SK-N-SH (cell line): ENCODE data around the gene RNF39. TPM values are rescaled to one million over a fixed set of nuclear protein-coding genes. Genes with fewer than 3 reads are reported as not detected.

Experiments
- CTCF ChIA-PET: fragments of 300-600, 350-600 bp; formaldehyde crosslinking; extraction: SDS; loops from one replicate; lab custom pipeline; 2021; lab: Yijun Ruan, JAX
- POLR2A ChIA-PET: fragments of 350-600 bp; sonication (Branson Sonifier 250); formaldehyde crosslinking; extraction: SDS; loops from one replicate; lab custom pipeline; 2020; ENCODE audit warnings: antibody characterized with exemption, inconsistent platforms; lab: Yijun Ruan, JAX
- DNase-seq: peaks from one replicate; pipeline ENCODE4 v3.0.0; 2012
- H2AFZ ChIP-seq: fragments of 200-600 bp; sonication (generic); 2 replicates; pipeline ENCODE4 v1.8.1; 2016; ENCODE audit warnings: antibody characterized with exemption, mild to moderate bottlenecking, low read depth
- H3F3A ChIP-seq: fragments of 200-600 bp; sonication (generic); replicated peaks from 2 replicates; pipeline ENCODE3; 2016; ENCODE audit warnings: antibody characterized with exemption, mild to moderate bottlenecking; ENCODE audit not compliant: insufficient read depth
- H3K27ac ChIP-seq, 2 experiments: fragments of 200-500 bp in 1 of 2; fragments of 200-600 bp in 1 of 2; sonication (Bioruptor generic) in 1 of 2; sonication (generic), shearing (Covaris generic) in 1 of 2; 2 replicates each; pipeline versions ENCODE4 v1.5.1 to v1.6.1; 2014 to 2016; ENCODE audit warnings: low read depth in 2 of 2, inconsistent platforms in 1 of 2, low read length in 1 of 2, mild to moderate bottlenecking in 1 of 2, mixed read lengths in 1 of 2
- H3K27me3 ChIP-seq: fragments of 200-600 bp; sonication (generic), shearing (Covaris generic); 2 replicates; pipeline ENCODE4 v1.6.1; 2016; ENCODE audit warnings: mixed run types; ENCODE audit not compliant: insufficient read depth
- H3K36me3 ChIP-seq, 2 experiments: fragments of 200-500 bp in 1 of 2; fragments of 200-600 bp in 1 of 2; sonication (Bioruptor generic) in 1 of 2; sonication (generic) in 1 of 2; replicated peaks in 1 of 2; 2 replicates each; pipeline versions ENCODE3 to v1.5.1; 2014 to 2016; ENCODE audit warnings: low read length in 1 of 2, mild to moderate bottlenecking in 1 of 2; ENCODE audit not compliant: insufficient read depth in 2 of 2, control insufficient read depth in 1 of 2
- H3K4me1 ChIP-seq, 2 experiments: fragments of 200-500 bp in 1 of 2; fragments of 200-600 bp in 1 of 2; sonication (Bioruptor generic) in 1 of 2; sonication (generic), shearing (Covaris generic) in 1 of 2; 2 replicates each; pipeline versions ENCODE4 v1.5.1 to v1.6.1; 2014 to 2016; ENCODE audit warnings: low read depth in 1 of 2, low read length in 1 of 2, mixed run types in 1 of 2; ENCODE audit not compliant: insufficient read depth in 2 of 2, control insufficient read depth in 1 of 2
- H3K4me2 ChIP-seq: fragments of 200-600 bp; sonication (generic), shearing (Covaris generic); 2 replicates; pipeline ENCODE4 v1.6.1; 2017; ENCODE audit warnings: mixed run types
- H3K4me3 ChIP-seq, 2 experiments: fragments of 200-500 bp in 1 of 2; fragments of 200-600 bp in 1 of 2; sonication (Bioruptor generic) in 1 of 2; sonication (generic), shearing (Covaris generic) in 1 of 2; 2 replicates each; pipeline versions ENCODE4 v1.5.1 to v1.8.1; 2014 to 2016; ENCODE audit warnings: low read depth in 2 of 2, inconsistent platforms in 1 of 2, low read length in 1 of 2, mild to moderate bottlenecking in 1 of 2, mixed read lengths in 1 of 2, moderate library complexity in 1 of 2
- H3K79me2 ChIP-seq: fragments of 200-600 bp; sonication (generic); 2 replicates; pipeline ENCODE4 v1.8.1; 2017; ENCODE audit warnings: mild to moderate bottlenecking; ENCODE audit not compliant: insufficient read depth
- H3K9ac ChIP-seq: fragments of 200-600 bp; sonication (generic); 2 replicates; pipeline ENCODE4 v1.6.1; 2017; ENCODE audit warnings: mixed run types
- H3K9me2 ChIP-seq: fragments of 200-600 bp; sonication (generic); 2 replicates; pipeline ENCODE4 v1.6.1; 2017; ENCODE audit warnings: mixed run types
- H3K9me3 ChIP-seq: fragments of 200-600 bp; sonication (generic); 2 replicates; pipeline ENCODE4 v1.6.1; 2017; ENCODE audit warnings: mixed run types, mild to moderate bottlenecking, moderate library complexity
- H4K20me1 ChIP-seq: fragments of 200-600 bp; sonication (generic); 2 replicates; pipeline ENCODE4 v1.6.1; 2017; ENCODE audit warnings: mild to moderate bottlenecking, mixed run types; ENCODE audit not compliant: insufficient read depth
- CHD2 ChIP-seq: fragments of 150-350 bp; IDR thresholded peaks from 2 replicates; pipeline ENCODE4 v1.6.1; 2018; ENCODE audit warnings: low read length; ENCODE audit not compliant: partially characterized antibody
- ELF1 ChIP-seq: IDR thresholded peaks from 2 replicates; pipeline ENCODE4 v1.4.0; 2012
- EP300 ChIP-seq, 2 experiments: IDR thresholded peaks; 2 replicates each; pipeline versions ENCODE4 v1.4.0 to v1.6.1; 2012; ENCODE audit warnings: borderline replicate concordance in 1 of 2, low read depth in 1 of 2, low read length in 1 of 2
- EZH2phosphoT487 ChIP-seq: fragments of 200-600 bp; sonication (generic); IDR thresholded peaks from 2 replicates; pipeline ENCODE4 v1.6.1; 2017; ENCODE audit warnings: low read depth, mixed run types, mild to moderate bottlenecking, antibody characterized with exemption, moderate library complexity, borderline replicate concordance
- GABPA ChIP-seq: IDR thresholded peaks from 2 replicates; pipeline ENCODE4 v1.4.0; 2012; ENCODE audit warnings: low read depth, mild to moderate bottlenecking
- JUND ChIP-seq: IDR thresholded peaks from 2 replicates; pipeline ENCODE4 v1.4.0; 2012
- MEF2A ChIP-seq: IDR thresholded peaks from 2 replicates; pipeline ENCODE4 v1.4.0; 2012; ENCODE audit warnings: low read depth, borderline replicate concordance
- MXI1 ChIP-seq: IDR thresholded peaks from 2 replicates; pipeline ENCODE4 v1.6.1; 2012; ENCODE audit warnings: mild to moderate bottlenecking, low read depth, low read length, improper control_type of control experiment
- NFIC ChIP-seq: IDR thresholded peaks from 2 replicates; pipeline ENCODE4 v1.4.0; 2012; ENCODE audit warnings: borderline replicate concordance
- NRF1 ChIP-seq: IDR thresholded peaks from 2 replicates; pipeline ENCODE4 v1.6.1; 2012; ENCODE audit warnings: low read depth, mild to moderate bottlenecking, low read length
- PBX3 ChIP-seq: IDR thresholded peaks from 2 replicates; pipeline ENCODE4; 2012
- RCOR1 ChIP-seq: fragments of 150-350 bp; IDR thresholded peaks from 2 replicates; pipeline ENCODE4 v1.6.1; 2017; ENCODE audit warnings: antibody characterized with exemption, low read length
- RFX5 ChIP-seq: IDR thresholded peaks from 2 replicates; pipeline ENCODE4 v1.6.1; 2012; ENCODE audit warnings: mild to moderate bottlenecking, improper control_type of control experiment, low read length
- RXRA ChIP-seq: IDR thresholded peaks from 2 replicates; pipeline ENCODE4 v1.4.0; 2012; ENCODE audit warnings: low read depth, mild to moderate bottlenecking, borderline replicate concordance
- SIN3A ChIP-seq: IDR thresholded peaks from 2 replicates; pipeline ENCODE4 v1.6.1; 2012; ENCODE audit warnings: low read depth, mild to moderate bottlenecking, low read length, moderate library complexity, borderline replicate concordance
- TAF1 ChIP-seq: IDR thresholded peaks from 2 replicates; pipeline ENCODE4 v1.6.1; 2012; ENCODE audit warnings: low read depth, mild to moderate bottlenecking, low read length, moderate library complexity, borderline replicate concordance
- YY1 ChIP-seq: IDR thresholded peaks from 2 replicates; pipeline ENCODE4 v1.4.0; 2012; ENCODE audit warnings: low read depth, mild to moderate bottlenecking
- ZBTB33 ChIP-seq: IDR thresholded peaks from 2 replicates; pipeline ENCODE4 v1.4.0; 2012; ENCODE audit warnings: low read depth, borderline replicate concordance
- WGBS: methylation state at CpG from one replicate; pipeline ENCODE4 v1.1.6; 2017; ENCODE audit warnings: low lambda C conversion rate; 5-methylcytosine and 5-hydroxymethylcytosine counted together
- polyA plus RNA-seq, 3 experiments: library from polyadenylated mRNA; depleted of rRNA; stranded (reverse); fragments of >200 nt; gene quantifications; 2 replicates each; pipeline ENCODE4 v1.2.3, GENCODE V29; 2012

Gene RNF39
- polyA plus RNA-seq, 1 of the 3 experiments (the other 2 are of a cell fraction) = not detected

GRCh38 chr6:30092852-30093543, 17.4 kb upstream of the RNF39 start:
- Histone ChIP-seq H3K9ac (no peak overlapping the region), H3K4me2 (no peak overlapping the region), H3K27me3 (peaks cover 68% of the 10 kb centered on the region), H2AFZ (no peak overlapping the region), H3K27ac (no peak overlapping the region), H3F3A (no peaks in the 10 kb centered on the region), H3K4me3 (no peak overlapping the region), H3K79me2 (no peaks in the 10 kb centered on the region), H3K36me3 (no peaks in the 10 kb centered on the region), H3K4me1 (no peaks in the 10 kb centered on the region), H3K9me2 (no peaks in the 10 kb centered on the region), H3K9me3 (no peaks in the 10 kb centered on the region), H4K20me1 (no peaks in the 10 kb centered on the region)
- CTCF ChIA-PET = interaction anchor here (1.0 to 4.0 kb wide), 4 partner anchors 11 to 56 kb away, joined by 3 to 27 read pairs (median 13); partner anchors contain the start of gene TRIM40
- DNase-seq = no peak
- no peak for TF ChIP-seq GABPA
- no peak for TF ChIP-seq RFX5
- no peak for TF ChIP-seq SIN3A
- TF ChIP-seq EZH2phosphoT487 = no peak
- TF ChIP-seq RXRA = no peak
- TF ChIP-seq PBX3 = no peak
- no peak for TF ChIP-seq EP300 (IDR thresholded peaks at IDR 0.05; ENCODE audit: borderline replicate concordance in 1 of 2, low read depth in 1 of 2, low read length in 1 of 2)
- no peak for TF ChIP-seq YY1
- TF ChIP-seq RCOR1 = no peak
- TF ChIP-seq MEF2A = no peak
- TF ChIP-seq TAF1 = no peak
- TF ChIP-seq MXI1 = no peak
- no peak for TF ChIP-seq ZBTB33
- no peak for TF ChIP-seq JUND
- TF ChIP-seq ELF1 = no peak
- no peak for TF ChIP-seq NRF1
- no peak for TF ChIP-seq CHD2
- no peak for TF ChIP-seq NFIC
- WGBS = 19% methylated on average over 6 of the region's 6 CpGs
- POLR2A ChIA-PET = no interaction called here
